ENCODE measurements around the gene TEAD4.
A peak's percentile ranks its signal among the peaks of the same experiment; 100 is the strongest.

TEAD4 gene

DNA sequence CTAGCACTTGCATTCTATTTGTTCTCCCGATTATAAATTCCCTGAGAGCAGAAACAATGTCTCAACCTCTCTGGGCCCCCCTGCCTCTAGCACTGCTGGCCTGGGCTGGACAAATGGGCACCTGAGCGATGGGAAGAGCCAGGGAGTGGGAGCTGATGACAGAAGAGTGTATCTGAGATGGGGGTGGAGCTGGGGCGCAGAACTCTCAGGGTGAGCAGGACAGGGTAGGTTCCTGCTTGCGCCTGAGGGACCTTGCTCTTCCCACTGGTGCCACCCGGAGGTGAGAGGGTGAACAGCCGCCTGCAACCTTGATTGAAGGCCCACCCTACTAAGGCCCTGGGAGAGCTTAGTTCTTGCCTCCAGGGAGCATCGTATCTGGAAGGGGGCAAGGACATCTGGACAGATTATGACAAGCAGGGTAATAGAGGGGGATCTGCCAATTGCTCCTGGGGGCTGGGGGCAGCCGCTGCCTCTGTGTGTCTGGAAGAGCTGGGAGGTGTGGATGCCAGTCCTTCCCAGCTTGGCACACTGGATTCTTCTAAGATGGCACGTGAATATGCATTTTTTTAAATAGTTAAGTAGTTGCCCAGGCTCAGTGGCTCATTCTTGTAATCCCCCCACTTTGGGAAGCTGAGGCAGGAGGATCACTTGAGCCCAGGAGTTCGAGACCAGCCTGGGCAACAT lies 75.0 kb downstream of the TEAD4 start:
- peak; percentile 64 for DNase-seq

DNA sequence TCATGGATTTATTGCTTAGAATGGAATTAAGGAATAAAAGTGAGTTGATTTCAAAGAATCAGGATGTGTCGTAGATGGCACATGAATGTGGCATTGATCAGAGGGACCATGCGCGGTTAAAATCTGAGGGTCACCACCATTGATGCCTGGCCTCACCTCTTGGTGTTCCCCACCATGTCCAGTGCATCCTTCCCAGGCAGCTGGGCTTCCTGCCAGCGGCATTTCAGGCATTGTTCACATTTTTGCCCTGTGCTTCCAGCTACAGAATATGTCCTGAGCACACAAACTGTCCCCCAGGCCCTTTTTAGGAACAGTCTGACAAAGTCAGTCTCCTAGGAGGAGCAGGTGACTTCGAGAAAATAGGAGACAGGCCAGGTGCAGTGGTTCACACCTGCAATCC lies 76.0 kb downstream of the TEAD4 start:
- no peak for DNase-seq

DNA sequence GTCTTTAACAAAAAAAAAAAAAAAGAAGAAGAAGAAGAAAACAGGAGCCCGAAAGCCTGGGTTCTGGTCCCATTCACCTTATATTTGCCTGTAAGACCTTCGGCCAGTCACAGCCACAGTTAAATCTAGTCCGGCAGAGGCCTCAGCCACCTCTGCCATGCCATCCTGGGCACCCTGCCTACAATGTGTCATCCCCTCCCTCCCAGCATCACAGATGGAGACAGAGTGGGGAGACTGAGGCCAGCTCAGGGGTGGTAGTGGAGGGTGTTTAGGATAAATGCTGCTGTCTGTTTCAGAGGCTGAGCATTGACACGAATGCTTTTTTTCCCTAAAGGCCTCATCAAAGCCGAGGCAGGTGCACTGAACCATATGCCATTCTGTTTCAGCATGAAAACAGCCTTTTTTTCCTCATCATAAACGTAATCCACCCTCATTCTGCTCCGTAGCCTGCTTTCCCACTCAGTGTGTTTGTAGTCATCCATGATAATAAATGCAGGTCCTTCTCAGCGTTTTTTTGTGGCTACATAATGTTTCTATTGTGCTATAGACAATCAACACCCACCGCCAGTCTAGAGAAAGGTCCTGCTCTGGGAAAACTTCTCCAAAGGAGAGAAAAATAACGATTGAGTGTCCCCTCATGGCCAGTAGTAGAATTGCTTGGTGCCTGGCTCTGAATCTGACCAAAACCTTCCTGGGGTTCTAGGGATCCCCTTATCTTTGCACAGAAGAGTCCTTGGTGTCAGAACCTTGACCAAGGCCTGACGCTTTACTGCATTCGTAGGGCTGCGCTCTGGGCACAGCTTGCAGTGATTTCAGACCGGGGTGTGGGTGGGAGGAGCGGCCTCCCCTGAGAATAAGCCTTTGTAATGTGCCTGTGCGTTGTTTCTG lies 76.9 kb downstream of the TEAD4 start:
- DNase-seq = no peak

DNA sequence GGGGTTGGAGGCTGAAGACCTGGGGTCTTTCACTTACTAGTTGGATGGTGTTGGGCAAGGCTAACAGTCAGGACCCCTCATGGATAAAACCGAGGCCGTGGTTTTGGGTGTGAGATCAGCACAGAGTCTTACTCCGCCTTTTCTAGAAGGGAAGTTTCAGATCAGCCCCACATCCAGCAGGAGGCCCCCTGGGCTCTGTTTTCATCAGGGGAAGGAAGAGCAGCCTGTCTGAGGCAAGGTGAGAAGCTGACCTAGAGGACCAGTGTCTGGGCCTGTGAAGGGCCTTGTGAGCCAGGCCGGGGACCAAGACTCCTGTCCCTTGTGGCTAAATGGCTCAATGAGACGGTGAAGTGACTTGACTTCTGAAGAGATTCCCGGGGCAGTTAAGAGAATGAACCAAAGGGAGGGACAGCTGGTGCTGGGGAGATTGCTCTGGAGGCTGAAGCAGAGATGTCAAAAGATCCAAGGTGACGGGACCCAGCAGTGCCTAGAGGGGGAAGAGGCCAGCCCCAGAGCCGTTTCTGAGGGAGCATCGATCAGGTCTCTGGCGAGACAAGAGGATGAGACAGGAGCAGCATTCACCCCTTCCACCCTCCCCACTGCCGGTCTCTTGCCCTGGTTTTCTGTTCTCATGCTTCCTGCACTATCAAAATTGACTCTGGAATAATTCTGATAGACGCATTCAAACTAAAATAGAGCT lies 77.9 kb downstream of the TEAD4 start:
- no peak for DNase-seq

DNA sequence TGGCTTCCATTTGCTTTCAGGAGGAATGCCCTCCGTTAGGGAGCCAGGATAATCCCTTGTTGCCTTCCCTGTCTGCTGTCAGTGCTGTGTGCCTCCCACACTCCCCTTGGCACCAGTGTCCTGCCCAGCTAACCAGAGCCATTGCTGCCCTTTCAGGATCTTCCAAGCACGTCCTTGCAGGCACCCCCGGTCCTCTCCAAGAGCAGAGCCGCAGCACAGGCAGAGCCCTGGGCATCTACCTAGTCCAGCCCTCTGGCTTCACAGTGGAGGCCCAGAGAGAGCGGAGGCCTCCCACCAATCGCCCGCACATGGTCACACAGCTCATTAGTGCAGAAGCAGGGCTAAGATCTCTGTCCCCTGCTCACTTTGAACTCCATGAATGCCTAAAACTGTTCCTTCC lies 79.0 kb downstream of the TEAD4 start:
- no peak for DNase-seq

DNA sequence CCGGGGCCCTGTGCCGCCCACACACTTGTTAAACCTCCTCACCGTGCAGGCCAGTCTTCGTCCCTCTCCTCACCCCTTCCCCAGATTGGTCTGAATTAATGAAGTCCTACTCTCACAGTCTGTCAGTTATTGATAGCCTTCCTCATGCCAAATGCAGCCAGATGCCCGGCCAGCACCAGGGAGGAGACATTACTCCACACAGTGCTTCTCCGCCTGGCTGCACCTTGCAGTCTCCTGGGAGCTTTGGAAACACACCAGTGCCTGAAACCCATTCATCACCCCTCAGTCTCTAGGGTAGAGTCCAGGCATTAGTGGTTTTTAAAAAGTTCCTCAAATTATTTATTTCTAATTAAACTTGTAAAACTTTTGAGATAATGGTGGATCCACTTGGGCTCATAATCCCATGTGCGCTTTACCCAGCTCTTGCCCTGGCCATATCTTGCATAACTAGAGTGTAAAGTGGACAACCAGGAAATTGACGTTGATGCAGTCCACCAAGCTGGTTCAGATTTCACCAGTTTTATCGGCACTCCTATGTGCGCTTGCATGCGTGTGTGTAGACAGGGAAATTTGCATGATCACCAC lies 79.8 kb downstream of the TEAD4 start:
- no peak for DNase-seq

DNA sequence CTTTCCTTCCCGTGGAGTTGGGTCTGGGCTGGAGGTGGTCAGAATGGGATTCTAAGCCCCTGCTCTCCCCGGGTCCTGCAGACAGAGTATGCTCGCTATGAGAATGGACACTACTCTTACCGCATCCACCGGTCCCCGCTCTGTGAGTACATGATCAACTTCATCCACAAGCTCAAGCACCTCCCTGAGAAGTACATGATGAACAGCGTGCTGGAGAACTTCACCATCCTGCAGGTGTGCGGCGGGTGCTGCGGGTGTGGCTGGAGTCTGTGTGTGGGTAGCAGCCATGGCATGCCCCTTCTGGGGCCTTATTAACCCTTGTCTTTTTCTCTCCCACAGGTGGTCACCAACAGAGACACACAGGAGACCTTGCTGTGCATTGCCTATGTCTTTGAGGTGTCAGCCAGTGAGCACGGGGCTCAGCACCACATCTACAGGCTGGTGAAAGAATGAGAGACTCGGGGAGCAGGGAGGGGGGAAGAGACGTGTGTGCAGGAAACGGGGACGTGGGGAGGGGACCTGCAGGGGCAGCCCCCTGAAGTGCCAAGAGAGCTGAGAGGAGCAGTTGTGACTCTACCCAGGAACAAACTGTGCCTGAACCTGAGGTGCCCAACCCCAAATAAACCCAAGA lies 80.9 kb downstream of the TEAD4 start:
- no peak for DNase-seq

DNA sequence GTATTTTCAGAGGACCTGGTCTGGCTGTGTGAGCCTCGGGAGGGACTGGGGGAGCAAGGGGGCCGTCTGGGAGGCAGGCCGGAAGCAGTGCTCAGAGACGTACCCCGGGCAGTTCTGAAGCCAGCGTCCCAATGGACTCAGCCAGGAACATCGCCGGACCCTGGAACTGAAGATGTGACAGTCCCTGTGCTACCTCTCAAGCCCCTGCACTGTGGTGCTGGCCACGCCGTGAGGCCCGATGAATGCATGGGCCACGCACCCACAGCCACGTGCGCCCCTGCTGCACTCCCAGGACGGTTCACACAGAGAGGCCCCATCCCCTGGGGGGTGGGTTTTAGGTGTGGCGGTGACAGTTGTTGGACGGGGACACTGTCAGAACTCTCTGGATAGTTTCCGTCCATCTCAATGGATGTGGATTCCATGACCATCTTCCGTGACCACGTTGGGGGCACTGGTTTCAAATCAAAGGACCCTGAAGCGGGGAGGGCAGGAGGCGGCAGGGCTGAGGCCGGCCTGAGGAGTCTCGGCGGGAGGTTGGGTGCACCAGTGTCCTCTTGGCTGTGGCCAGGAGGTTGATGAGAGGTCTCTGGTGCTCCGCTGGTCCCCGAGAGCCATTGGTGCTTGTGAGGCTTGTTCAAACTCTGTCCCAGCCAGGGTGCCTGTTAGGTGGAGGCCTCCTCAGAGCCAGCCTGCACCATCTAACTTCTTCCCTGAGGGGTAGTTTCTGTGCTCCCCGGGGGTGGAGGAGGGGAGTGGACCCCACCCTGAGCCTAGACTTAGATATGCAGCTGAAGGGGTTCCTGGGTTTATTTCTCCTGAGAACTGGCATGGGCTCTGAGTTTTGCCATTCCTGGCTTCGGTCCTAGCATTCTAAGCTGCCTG lies 81.7 kb downstream of the TEAD4 start:
- no peak for DNase-seq

DNA sequence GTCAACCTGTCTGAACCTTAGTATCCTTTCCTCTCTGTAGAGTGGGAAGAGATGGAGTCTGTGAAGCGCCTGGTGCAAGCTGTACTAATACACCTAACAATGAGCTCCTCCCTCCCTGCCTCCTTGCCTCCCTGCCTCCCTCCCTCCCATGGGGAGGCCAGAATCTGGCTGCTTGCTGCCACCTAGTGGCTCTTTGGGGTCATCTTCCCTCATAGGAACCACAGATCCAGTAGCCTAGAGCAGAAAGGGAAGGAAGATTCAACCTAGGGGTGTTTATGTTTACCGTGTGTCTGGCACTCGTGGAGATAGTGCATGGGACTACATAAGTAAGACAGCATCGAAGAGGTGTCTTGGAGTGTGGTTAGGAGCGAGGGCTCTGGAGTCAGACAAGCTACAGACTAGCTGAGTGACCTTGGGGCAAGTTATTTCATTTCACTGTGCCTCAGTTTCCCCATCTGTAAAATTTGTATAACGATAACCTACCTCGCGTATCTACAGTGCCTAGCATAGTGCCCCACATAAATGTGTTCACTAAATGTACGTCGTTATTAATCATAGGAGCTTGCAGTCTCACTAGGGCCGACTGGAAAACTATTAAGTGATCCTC lies 82.5 kb downstream of the TEAD4 start:
- peak; percentile 79 for DNase-seq

DNA sequence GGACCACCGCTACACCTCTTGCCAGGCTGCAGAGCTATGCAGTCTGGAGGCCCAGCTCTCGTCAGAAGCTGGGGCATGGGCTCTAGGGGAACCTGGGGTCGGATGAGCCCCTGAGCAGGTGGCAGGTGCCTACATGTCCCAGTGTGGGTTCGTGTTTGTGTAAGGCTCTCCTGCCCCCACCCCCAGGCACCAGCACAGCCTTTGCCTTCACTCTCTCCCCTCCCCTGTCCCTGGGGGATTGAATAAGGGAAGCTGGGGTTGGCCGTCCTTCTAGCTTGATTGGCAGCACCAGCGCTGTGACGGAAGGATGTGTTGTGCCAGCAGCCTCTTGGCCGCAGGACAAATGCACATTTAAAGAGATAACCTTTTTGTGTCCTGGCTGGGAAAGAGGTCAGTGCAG lies 83.2 kb downstream of the TEAD4 start:
- no peak for DNase-seq

DNA sequence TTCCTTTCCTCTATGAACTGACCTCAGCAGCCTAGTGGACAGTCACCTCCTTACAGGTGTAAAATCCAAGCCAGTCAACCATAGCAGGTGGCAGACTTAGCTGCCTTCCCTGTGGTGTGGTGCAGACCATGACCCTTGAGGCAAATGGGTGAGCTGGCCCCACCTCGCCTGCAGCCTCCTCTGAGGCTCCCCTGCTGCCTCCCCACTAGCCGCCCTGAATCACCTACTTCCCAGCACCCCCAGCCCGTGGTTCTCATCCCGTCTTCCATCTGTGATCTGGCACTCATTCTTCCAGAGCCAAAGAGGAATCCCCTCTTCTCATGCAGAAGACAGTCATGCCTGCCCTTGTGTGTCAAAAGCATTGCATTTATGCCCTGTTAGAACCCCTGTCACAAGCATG lies 83.6 kb downstream of the TEAD4 start:
- no peak for DNase-seq

DNA sequence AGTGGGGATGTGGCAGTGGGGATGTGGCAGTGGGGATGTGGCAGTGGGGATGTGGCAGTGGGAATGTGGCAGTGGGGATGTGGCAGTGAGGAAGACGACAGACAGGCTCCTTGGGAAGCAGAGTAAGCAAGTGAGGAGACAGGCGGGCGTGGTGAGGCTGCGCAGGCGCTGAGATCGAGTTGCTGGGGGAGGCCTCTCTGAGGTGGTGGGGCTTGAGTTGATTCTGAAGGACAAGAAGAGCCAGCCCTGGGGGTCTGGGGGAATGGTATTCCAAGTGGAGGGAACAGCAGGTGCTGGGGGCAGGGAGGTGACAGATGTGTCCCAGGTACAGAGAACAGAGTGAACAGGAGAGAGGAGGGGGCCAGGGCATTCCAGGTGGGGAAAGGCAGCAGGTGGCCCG lies 84.2 kb downstream of the TEAD4 start:
- DNase-seq = no peak

DNA sequence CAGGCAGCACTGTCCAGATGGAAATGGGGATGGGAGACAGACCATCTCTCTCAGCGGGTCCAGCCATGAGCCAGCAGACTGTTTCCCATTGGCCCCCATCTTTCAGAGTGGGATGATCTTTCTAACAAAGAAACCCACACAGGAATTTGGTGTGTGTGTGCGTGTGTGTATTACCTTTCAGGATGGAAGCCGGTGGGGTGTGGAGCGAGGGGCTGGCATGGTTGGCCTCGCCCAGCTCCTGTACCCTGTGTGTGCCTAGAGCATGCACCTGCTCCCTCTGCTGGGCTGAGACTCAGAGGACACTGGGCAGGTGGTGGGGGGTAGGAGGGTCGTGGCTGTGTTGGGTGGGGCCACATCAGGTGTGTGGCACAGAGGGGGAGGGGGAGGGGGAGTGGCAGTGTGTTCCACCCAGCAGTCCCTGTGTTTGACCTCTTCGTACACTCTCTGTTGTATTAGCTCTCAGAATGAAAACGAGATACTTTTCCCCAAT lies 85.0 kb downstream of the TEAD4 start:
- no peak for DNase-seq

DNA sequence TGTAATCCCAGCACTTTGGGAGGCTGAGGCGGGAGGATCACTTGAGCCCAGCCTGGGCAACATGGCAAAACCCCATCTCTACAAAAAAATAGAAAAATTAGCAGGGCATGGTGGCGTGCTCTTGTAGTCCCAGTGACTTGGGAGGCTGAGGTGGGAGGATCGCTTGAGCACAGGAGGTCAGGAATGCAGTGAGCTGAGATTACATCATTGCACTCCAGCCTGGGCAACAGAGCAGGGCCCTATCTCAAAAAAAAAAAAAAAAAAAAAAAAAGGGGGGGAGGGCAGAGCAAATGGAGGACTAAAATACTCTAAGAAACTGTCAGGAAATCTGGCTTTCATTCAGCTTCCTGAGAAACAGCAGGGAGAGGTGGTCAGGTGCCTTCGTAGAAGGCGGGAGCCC lies 86.3 kb downstream of the TEAD4 start:
- no peak for DNase-seq

DNA sequence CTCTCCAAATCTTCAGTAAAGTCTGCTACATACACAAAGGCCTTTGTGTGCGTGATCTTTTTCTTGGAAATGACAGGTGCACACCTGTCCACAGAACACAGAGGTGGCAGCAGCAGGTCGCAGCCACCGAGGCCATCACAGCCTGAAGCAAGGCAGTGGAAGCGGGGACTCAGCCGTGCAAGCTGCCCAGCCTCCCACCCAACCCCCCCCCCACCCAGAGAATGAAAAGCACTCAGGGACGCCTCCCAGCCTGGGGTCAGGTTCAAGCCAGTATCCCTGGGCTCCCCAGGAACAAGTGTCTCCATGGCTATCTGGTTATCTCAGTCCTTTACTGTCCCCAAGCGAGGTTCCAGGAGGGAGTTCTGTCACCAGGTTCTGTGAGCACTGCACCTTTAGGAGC lies 86.8 kb downstream of the TEAD4 start:
- no peak for DNase-seq

DNA sequence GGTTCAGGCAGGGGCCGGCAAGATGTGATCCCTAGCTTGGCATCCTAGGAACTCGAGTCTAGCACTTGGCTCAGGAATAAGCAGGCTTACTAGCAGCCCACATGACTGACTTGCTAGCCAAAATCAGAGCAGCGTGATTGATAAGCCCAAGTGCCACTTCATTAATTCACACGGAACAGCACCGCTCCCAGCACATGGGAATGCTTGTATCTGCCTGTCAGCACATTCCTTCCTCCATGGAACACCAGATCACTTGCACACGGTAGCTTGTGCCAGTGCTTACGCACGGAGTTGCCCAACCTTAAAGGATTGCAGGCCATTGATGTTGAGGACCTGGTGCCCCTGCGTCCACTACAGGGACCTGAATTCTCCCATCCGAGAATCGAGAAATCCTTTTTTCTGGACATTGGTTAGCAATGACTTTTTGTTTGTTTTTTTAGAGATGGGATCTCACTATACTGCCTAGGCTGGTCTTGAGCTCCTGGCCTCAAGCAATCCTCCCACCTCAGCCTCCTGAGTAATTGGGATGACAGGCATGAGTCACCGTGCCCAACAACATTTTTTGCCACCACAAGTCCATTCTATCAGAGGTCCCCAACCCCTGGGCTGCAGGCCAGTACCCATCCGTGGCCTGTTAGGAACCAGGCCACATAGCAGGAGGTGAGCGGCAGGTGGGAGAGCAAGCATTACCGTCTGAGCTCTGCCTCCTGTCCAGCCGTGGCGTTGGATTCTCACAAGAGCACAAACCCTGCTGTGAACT lies 87.4 kb downstream of the TEAD4 start:
- DNase-seq = no peak

DNA sequence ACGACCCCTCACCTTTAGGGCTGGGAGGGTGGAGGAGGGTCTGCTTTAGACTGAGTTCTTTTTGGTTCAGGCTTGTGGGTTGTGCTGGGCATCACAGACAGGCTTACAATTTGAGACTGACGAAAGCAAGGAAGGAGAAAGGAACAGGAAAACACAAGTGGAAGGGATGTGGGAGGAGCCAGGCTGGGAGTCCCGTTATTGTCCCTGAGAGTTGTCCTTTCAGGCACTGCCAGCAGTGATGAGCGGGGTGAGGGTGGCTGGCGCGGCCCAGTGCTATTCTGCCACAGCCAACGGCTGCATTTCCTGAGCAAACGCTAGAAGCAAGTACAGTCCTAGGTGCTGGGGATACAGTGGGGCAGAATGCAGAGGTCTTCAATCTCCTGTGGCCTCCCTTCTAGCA lies 88.8 kb downstream of the TEAD4 start:
- DNase-seq = no peak

DNA sequence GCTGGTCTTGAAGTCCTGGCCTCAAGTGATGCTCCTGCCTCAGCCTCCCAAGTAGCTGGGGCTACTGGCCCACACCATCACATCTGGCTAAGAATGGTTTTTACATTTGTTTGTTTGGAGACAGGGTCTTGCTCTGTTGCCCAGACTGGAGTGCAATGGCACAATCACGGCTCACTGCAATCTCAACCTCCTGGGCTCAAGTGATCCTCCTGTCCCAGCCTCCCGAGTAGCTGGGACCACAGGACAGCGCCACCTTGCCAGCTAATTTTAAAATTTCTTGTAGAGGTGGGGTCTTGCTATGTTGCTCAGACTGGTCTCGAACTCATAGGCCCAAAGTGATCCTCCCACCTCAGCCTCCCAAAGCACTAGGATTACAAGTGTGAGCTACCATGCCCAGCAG lies 89.3 kb downstream of the TEAD4 start:
- no peak for DNase-seq

DNA sequence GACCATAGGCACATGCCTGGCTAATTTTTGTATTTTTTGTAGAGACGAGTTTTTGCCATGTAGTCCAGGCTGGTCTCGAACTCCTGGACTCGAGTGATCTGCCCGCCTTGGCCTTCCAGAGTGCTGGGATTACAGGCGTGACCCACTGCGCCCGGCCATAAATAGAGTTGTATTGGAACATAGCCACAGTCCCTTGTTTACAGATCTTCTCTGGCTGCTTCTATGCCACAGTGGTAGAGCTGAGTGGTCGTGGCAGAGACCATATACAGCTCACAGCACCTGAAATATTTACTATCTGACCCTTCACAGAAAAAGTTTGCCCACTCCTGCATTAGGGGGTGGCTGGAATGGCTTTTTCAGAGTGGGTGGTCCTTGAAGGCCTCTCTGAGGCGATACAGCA lies 90.0 kb downstream of the TEAD4 start:
- no peak for DNase-seq

DNA sequence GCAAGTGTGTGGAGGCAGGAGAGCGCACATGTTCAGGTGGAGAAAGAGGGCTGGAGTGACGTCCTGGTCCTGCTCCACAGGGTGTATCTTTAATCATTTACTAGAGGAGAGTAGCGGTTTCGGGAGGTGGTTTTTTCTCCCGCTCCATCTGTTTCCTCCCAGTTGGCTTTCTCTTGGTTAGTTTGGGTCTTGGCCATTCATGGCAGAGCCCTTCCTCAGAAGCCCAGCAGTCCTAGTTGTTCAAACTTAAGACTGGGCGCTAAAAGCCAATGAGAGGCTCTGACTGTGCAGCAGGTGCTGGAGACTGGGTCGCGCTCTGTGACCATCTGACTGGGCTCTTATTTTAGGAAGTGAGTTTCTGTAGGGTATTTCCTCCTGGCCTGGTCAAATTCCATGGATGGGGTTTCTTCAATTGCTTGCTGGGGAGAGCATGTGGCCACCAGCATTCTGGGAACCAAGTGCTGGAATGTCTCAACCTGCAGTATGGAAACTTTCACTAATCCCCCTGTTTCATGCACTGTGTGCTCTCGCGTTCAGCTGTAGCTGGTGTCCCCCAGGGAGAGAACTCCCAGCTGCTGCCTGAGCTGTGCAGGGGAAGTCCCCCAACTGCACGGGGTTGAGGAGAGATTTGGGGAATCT lies 90.5 kb downstream of the TEAD4 start:
- DNase-seq = no peak
